Raji (cell line): ENCODE data around the gene AURKAIP1.

Experiments used
- POLR2A ChIP-seq: IDR thresholded peaks from 2 replicates; pipeline ENCODE4 v1.6.1; 2011; ENCODE audit warnings: low read depth, low read length, control low read depth; ENCODE audit not compliant: insufficient read depth

AURKAIP1 gene

DNA sequence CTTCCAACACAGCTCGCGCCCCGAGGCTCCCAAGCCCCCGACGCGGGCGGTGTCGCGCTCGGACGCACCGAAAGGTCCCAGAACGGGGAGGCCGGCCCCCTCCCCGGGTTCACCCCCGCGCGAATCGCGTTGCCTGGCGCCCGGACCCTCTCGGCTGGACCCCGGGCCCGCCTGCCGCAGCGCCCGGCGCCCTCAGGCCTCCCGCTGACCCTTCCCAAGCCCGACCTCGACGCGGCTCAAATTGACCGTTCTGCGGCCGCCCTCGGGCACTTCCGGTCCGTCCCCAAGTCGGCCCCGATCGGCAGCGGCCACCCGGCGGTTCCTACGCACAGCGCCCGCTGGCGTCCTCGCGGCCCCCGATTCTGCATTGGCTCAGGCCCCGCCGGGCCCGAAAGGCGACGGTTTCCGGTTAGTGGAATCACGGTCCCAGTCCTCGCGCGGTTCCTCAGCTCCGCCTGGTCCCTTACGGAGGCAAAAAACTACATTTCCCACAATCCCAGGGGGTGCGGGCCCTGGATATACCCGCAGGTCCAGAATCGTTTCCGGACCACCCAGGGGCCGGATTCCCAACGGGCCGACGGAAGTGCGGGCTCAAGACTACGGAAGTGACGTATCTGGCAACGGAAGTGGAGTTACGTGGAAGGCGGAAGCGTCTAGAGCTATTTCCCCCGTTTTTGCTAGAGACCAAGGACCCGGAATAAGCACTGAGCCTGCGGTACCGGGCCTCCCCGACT, at the start of gene AURKAIP1:
AURKAIP1 (minus strand) TSS at position 279 of the 734 bp plus-strand sequence. CDS start 451 bp downstream, outside the sequence.
- TF ChIP-seq POLR2A, result peak; percentile 81

- no peak for TF ChIP-seq POLR2A
Observed at GRCh38 chr1:1424707-1425106, 49.7 kb upstream of the AURKAIP1 start.

GRCh38 chr1:1423245-1423597, 48.2 kb upstream of the AURKAIP1 start:
- no peak for TF ChIP-seq POLR2A

GRCh38 chr1:1422465-1423244, 47.6 kb upstream of the AURKAIP1 start:
- no peak for TF ChIP-seq POLR2A

- no peak for TF ChIP-seq POLR2A
Observed at GRCh38 chr1:1421907-1422464, 47.0 kb upstream of the AURKAIP1 start.

DNA sequence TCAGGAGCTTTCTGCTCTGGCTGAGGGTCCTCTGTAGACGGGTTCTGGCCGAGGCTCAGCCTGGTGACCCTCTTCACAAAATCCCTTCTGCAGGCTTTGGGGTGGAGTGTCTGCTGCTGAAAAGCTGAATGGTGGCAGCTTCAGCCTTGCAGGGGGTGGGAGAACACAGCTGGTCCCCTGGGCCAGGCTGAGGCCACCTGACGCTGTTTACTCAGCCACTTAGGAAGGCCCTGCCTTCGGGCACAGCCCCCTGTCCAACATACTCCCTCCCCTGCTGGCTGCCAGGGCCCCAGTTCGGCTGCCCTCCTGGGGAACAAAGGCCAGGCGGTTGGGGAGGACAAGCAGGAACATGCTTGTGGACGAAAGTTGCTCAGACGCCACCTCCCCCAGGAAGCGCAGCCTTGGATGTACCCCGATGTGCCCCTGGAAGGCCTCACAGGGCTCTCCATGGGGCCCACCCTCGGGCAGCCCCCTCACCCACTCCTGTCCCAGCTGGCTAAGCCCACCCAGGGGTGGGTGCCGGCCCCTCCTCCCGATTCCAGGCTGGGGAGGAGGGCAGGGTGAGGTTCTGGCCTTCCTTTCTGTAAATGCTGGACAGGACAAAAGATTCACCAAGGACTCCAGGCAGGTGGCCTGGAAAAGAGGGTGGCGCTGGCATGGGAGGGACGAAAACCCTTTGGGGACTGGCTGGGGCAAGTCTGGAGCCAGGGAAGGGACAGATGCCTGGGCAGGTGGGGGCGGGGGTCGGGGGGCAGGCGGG, 46.3 kb upstream of the AURKAIP1 start, which contains the start of gene ANKRD65:
ANKRD65 (minus strand) TSS at position 130 of the 760 bp plus-strand sequence. CDS start 271 bp downstream, outside the sequence.
- no peak for TF ChIP-seq POLR2A

- TF ChIP-seq POLR2A, result no peak
Observed at GRCh38 chr1:1420654-1421141, 45.7 kb upstream of the AURKAIP1 start.

- TF ChIP-seq POLR2A, result no peak
Observed at GRCh38 chr1:1419813-1420653, 45.0 kb upstream of the AURKAIP1 start.

DNA sequence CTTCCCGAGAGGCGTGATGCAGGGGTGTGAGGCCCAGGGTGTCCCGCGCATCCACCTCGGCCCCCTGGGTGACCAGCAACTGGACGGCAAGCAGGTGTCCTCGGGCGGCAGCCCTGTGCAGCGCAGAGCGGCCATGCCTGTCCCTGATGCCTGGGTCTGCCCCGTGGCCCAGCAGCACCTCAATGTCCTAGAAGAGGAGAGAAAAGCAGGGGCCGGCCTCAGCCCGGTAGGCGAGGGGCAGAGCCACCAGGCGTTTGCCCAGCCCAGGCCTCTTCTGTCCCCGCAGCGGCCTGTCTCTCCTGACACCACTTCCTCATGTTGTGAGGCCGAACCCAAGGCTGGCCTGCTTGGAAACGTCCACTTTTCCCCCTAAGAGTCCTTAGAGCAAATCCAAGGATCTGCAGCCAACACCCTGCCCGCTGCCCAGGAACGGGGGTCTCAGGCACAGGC, 44.4 kb upstream of the AURKAIP1 start:
- no peak for TF ChIP-seq POLR2A

- no peak for TF ChIP-seq POLR2A
Observed at GRCh38 chr1:1418464-1419362, 43.7 kb upstream of the AURKAIP1 start.

- TF ChIP-seq POLR2A, result no peak
Observed at GRCh38 chr1:1415751-1416150, 40.7 kb upstream of the AURKAIP1 start.

GRCh38 chr1:1411626-1412025, 36.6 kb upstream of the AURKAIP1 start:
- no peak for TF ChIP-seq POLR2A
